Stimulated activated CD8-positive, alpha-beta memory T cell treated with anti-CD3 and anti-CD28 coated beads, Interleukin-2, amount 100 ng/mL, for 1 hour (primary cell): ENCODE results near the gene DUOX2.
"Not testable (repeated sequence)": the region's sequence is repeated elsewhere in the genome, so short reads cannot be mapped to it uniquely, and the experiment has no call there.

Experiments used
- DNase-seq, 2 donors: peaks; one replicate each; pipeline ENCODE4 v3.0.0-alpha.2; 2020; ENCODE audit warnings: low read depth in 2 of 2

DUOX2 gene

DNA sequence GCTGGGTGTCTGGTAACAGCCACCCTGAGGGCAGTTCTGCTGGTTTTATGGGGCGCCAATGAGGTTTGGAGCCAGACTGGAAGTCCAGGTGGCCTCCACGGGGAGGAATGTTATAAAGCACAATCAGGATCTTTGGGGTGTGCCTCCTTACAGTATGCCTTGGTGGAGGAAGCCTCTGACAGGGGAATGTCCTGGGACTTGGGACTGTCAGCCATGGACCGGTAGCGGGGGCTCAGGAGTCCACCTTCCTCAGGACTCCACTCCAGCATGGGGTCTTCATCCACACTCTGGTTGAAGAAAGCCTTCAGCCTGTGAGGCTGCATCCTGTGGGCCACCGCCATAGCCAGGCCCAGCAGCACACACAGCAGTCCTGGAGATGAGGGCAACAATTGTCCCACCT is 5.0 kb upstream of the DUOX2 start:
- DNase-seq = no peak

DNA sequence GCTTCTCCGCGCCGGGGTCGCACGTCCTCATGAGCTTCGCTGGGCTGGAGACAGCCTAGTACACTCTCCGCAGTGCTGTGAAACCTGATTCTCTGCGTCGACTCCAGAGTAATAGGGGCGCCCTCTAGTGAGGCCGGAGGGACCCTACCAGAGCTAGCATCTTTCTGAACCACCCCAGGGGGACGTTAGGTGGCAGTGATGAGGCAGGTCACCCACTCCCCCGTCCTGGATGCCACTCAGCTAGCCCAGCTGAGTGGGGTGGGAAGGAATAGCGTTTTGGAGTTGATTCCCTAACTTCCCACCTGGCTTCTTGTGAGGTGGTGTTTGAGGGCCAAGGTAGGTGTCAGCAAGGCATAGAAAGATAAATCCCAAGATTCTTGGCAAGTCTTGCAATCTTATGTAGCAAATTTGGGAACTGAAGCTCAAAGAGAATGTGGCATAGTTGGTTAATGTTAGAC is 4.2 kb upstream of the DUOX2 start:
- peak; percentile 55 to 72 for DNase-seq

DNA sequence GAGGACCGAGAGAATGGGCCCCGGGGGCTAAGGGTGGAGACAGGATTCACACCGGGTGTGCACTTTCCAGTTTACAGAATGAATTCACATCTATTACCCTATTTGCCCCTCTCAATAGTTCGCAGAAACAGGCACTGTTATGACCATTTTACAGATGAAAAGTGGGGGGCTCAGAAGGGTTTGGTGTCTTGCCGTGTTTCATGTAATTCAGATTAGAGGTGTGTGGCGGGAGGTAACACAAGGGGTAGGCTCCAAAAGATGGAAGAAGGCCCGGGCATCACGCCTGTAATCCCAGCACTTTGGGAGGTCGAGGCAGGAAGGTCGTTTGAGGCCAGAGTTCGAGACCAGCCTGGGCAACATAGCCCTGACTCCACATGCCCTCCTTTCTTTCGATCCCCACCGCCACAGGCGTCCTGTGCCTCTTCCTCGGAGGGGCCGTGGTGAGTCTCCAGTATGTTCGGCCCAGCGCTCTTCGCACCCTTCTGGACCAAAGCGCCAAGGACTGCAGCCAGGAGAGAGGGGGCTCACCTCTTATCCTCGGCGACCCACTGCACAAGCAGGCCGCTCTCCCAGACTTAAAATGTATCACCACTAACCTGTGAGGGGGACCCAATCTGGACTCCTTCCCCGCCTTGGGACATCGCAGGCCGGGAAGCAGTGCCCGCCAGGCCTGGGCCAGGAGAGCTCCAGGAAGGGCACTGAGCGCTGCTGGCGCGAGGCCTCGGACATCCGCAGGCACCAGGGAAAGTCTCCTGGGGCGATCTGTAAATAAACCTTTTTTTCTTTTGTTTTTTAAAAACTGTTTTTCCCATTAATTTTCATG is 3.5 kb upstream of the DUOX2 start:
- DNase-seq = no peak

DNA sequence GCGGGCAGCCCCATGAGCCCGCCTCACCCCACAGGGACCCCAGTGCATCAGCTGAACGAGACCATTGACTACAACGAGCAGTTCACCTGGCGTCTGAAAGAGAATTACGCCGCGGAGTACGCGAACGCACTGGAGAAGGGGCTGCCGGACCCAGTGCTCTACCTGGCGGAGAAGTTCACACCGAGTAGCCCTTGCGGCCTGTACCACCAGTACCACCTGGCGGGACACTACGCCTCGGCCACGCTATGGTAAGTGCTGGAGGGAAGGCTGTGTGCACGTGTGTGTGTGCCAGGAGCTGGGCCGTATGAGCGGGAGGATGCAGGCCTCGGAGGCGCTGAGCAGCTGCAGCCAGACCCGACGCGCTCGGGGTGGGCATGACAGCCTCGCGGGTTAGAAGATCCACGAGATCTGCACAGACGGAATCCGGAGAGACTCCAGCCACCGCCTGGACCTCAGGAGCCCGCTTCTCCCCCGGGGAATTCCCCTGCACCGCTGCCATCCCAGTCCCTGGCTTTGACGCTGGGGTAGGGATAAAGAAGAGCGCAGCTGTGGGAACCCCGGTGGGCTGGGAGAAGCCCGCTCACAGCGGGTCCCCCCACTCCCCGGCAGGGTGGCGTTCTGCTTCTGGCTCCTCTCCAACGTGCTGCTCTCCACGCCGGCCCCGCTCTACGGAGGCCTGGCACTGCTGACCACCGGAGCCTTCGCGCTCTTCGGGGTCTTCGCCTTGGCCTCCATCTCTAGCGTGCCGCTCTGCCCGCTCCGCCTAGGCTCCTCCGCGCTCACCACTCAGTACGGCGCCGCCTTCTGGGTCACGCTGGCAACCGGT is 2.7 kb upstream of the DUOX2 start:
- DNase-seq = no peak

DNA sequence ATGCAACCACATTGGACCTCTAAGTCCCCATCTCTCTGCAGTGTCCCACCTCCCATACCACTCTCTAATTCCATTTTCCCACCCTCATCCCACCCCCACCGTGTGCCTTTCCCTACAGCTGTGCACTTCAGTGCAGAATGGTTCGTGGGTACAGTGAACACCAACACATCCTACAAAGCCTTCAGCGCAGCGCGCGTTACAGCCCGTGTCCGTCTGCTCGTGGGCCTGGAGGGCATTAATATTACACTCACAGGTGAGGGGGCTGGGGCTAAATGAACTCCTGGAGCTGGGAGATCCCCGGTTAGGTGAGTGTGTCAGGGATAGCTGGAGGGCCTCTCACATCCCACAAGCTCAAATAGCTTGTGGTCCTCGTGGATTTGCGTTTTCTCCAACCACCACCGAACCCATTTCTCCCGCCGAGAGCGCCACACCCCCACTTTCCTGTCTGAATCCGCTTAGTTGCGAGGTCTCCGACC is 2.1 kb upstream of the DUOX2 start:
- DNase-seq = no peak

DNA sequence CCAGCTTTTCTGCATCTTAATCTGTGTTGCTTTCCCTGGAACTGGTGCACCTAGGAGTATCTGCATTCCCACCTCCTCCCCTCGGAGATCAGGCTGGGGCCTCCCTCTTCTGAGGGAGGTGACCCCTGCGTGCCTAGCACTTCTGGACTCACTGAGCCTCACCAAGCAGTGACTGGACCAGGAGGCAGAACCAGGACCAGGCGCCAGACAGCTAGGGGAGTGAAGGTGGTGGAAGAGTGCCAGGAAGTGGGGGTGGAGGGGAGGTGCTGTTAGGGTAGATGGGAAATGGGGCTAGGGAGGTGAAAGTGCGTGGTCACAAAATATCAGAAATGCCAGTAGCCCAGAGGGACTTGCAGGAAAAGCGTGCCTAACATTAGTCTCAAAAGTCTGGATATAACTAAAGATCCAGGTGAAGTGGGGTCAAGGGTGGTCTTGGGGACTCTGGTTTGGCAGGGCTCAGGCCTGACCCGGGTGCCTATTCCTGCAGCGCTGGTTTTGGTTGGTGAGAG is 1.4 kb upstream of the DUOX2 start:
- no peak for DNase-seq

DNA sequence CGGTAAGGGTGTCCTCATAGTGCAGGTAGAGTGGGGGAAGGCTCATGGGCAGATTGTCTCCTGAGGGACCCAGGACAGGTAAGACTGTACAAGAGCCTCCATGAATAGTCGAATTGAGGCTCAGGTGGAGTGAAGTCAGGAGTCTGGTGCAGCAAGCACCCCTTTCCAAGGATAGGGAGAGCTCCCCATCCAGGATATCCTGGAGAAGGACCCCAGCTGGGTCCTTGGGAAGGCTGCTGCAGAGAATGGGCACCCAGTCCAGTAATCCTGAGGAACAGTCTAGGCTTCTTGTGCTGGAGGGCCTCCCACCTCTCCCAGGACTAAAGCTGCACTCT is 746 bp upstream of the DUOX2 start:
- DNase-seq = no peak

DNA sequence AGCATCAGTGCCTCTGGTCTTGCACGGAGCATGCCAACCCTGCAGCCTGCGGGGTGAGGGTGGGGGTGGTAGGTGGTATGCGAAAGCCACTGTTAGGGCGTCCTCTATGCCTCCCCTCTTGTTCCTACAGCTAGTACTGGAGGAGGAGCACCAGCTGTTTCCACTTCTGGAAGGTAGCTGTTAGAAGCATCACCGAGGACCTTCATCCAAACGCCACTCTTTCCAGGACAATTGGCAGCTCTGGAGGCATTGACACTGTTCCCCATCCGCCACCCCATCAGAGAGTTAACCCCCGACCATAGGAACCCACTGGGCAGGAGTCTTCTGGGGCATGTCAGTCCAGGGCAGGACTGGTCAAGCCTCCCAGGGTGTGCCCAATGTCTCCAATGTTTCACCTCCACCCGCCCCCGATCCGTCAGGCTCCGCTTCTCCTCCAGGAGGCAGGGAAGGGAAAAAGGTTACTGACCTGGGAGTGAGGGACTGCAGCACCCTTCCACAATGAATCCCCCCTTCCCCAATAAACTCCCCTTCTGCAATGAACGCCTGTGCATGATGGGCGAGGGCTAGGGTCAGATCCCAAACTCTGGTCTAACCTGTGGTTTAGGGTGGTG is 487 bp downstream of the DUOX2 start:
- DNase-seq = no peak

DNA sequence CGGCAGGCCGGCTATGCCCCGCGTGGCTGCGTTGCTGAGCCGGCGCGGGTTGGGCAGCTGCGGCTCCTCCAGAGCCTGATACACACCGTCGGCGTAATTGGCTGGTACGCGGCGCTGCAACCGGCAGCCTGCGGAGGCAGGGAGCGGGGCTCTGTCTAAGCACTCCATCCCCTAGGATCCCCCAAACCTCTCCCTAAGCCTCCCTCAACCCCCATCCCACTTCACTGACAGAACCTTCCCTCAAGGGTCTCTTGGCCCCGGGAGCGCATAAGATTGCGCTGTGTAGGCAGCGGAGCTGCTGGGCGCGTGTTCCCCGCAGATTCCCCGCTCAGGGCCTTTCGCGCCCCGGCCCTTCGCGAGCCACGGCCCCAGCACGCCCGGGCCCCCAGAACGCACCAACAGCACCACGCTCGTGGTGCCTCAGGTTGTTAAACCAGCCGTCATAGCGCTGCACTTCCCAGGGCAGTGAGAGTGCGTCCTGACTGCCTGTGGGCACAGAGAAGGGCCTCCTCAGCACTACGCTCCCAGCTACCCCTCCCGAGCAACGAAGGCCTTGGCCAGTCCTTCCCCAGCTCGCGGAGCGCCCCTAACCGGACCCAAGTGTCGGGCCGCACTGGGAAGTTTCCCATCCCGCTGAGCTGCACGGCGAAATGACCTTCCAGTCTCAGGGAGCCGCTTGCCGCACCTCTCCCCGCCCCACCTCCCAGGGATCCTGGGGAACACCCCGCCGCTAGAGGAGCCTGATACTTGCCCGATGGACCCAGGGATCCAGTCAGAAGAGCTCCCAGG is 1.2 kb downstream of the DUOX2 start:
- no peak for DNase-seq

DNA sequence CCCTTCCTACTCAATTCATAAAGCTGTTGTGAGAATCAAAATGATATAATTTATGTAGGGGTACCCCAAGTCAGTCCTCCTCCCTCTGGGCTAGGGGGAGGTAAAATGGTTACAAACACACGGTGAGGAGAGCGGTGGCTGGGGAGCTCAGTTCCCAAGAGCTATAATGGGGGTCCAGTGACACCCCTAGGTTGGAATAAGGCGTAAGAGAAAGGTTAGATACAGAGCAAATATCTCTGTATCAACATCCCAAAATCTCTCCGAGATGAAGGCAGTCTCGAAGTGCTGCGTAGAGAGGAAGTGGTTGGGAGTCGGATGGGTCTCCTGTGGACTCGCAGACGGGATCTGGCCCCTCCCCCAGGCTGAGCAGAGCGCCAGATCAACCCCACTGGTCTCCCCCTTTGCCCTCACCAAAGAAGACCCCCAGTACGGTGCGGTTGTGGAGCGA is 1.8 kb downstream of the DUOX2 start:
- DNase-seq = no peak

DNA sequence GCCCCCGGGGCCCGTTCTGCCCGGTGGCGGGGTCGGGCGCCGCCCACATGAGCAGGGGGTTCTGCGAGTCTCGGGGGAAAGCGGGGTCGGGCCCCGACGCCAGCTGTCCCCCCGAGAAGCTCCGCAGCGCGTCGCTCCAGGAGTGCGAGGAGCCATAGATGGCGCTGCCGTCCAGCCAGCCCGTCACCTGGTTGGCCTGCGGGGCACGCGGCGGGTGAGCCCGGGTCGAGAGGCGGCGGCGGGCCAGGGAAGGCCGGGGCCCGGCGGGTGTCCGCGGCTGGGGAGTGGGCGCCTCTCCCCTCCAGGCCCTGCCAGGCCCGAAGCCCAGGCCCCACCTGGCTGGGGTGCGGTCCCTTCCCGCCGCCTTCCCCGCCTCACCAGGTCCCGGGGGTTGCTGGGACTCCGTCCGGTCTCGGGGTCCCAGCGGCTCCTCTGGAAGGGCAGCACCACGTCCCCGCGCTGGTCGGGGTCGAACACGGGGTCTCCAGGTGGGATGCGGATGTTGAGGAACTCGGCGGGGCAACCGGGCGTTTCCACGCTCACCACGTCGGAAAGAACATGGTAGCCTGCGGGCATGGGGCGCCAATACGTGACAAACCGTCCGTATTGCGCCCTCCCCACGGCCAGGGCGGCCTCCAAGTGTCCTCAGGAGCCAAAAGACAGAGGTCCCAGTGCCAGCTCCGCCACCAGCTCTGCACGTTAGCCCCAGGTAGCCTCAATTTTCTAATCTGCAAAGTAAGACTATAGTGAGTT is 2.4 kb downstream of the DUOX2 start:
- DNase-seq = no peak

DNA sequence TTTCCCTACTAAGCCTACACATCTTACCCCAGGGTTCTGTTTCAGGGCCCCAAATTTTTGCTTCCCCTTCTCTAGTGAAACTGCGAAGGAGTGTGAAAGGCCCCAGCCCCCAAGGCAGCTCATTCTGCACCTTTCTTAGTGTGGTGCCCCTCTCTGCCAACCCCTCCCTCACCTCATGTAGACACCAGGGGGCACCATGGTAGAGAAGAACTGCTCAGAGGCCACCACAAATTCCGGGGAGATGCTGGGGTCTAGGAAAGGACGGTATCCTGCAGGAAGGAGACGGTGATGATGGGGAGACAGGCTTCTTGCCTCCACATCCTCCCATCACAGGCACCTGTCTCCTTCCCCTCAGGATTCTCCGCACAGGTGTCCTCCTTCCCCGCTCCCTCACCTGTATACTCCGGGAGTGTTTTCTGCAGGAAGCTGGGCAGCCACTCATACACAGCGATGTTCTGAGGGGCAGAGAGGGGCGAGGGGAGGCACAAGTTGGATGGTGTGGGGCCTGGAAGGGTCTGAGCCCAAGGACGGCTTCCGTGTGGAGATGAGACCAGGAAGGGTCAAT is 3.6 kb downstream of the DUOX2 start:
- no peak for DNase-seq

DNA sequence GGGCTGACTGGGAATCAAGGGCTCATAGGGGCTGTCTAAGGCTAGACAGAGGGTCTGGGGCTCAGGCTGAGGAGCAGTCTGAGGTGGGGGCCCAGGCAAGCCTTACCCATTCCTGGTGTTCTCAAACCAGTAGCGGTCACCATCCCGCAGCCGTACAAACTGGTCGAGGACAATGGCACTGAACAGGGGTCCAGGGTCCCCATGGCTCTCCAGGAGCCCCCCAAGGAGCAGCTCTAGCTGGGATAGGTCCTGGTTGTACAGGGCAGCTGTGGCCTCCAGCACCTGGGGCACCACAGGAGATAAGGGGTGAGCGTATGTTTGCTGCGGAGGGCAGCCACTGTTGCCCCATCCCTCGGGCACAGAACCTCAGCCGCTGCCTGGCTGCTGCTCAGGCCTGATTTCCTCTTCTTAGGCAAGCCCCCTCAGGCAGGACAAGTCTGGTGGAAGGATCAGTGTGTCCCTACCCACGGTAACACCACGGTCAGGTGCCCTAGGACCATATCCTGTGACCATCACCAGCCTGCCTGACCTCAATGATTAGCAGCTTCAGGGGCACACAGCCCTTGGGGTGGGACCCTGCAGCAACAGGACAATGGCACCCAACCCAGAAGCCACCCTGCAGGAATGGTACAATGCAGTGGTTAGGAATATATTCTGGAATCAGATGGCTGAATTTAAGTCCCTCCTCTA is 5.9 kb downstream of the DUOX2 start:
- DNase-seq = no peak

DNA sequence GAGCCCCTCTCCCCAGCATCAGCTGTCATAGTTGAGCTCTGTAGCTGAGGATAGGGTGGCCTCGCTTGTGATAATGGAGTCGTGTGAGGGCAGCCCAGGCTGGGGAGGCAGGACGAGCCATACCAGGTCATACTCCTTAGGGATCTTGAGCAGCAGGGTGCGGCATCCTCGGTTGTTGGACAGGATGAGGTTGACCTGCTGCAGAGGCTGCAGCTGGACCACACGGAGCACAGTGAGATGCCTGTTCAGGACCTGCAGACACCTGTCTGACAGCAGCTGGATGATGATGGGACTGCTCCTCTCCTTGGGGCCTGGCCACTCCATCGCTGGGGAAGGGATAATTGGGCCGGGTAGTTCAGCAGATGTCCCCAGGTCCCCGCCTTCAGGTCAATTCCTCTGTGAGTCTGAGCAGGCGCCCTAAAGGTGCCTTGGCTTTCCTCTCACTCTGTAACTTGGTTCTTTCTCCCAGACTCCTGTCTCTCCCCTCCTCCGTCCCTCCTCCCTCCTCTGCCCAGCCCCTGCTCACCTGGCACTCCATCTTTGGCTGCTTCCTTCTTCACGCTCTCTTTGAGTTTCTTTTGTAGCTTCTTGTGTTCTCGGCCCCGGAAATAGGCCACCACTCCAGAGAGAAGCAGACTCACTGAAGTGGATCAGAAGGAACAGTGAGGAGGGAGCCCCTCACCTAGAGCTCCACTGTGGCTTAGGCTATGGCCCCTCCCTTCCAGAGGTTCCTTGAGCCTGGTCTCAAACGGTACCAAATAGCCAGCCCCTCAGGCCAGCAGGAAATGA is 7.8 kb downstream of the DUOX2 start:
- no peak for DNase-seq

DNA sequence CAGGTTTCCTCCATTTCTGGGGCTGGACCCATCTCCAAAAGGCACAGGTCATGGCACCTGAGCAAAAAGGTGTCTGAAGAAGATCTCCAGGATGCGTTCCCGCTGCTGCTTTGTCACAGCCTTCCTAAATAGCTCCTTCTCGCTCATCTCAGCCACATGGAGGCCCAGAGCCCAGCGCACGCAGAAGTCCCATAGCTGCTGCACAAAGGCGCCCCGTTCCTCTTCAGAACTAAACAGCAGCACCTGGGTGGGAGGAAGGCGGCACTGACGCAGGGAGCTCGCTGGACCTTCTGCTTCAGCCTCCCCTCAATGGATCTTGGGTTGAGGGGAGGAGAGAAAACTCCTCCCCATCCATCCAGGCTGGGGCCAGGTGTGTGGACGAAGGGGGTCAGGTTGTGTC is 8.4 kb downstream of the DUOX2 start:
- no peak for DNase-seq

DNA sequence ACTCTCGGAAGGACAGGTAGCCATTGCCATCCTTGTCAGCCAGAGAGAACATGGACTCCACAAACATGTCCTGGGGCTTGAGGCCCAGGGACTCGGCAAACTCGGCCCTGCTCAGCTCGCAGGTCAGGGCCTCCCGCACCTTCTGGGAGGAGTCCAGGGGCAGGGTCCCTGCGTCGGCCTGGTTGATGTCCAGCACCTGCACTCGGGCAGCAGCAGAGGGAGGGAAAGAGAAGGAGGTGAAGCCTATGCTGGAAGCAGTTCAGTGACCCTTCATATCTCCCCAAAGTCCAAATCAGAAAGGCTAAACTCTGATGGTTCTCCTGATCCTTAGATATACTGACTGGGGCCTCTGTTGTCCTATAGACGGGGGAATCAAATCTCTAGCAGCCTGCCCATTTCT is 9.8 kb downstream of the DUOX2 start:
- not testable (repeated sequence) for DNase-seq

DNA sequence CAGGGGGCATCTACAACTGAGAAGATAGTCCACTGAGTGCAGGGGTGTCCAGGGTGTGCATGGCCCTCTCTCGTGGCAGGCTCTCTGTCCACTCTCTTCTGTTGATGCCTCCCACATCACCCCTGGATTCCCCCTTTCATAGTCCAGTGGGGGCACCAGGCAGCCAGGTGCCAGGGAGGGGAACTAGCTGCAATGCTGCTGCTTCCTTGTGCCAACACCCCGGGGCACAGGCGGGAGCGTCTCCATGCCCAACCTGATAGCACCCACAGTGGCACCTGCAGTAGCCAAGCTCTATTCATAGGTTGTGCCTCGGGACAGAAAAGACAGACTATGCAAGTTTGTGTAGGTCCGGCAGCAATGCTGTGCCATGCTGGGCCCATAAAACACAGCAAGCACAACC is 11.7 kb downstream of the DUOX2 start:
- DNase-seq = no peak

DNA sequence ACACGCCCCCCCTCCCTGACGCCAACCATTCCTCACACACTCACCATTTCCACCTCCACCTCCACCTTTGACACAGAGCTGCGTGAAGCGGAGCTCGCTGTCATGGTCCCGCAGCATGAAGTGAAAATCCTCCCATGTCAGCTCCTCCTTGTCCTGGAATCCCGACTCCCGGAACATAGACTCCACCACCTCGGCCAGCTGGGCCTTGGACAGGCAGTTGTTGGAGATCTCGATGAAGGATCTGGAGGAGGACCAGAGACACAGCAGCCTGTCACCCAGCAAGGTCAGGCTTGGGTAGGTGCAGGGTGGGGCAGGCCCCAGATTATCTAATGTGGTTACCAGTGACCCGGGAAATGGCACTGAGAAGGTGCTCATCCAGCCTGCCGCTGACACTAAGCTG is 12.2 kb downstream of the DUOX2 start:
- no peak for DNase-seq
